NCI-H2081 (cell line): ENCODE measurements around the gene MSLN.

Source experiments
- DNase-seq, 2 experiments: peaks; one replicate each; lab custom pipeline; 2025; lab: John Stamatoyannopoulos, UW

MSLN gene

GRCh38 chr16:760545-761343 is at the start of gene MSLN:
Gene MSLN (plus strand): TSS chr16:760734. CDS start chr16:762681, 1,947 bp downstream.
- no peak for DNase-seq

- DNase-seq: no peak
Observed at GRCh38 chr16:711084-711483, 49.5 kb upstream of the MSLN start.

- DNase-seq: peak; percentile 51
Observed at GRCh38 chr16:711548-712320, 48.8 kb upstream of the MSLN start.

- peak in 1 of 2 experiments; percentile 43 for DNase-seq
Observed at GRCh38 chr16:712740-713250, 47.7 kb upstream of the MSLN start.

GRCh38 chr16:714079-714478 is 46.5 kb upstream of the MSLN start:
- no peak for DNase-seq

GRCh38 chr16:714558-715476 is 45.7 kb upstream of the MSLN start, which contains the start of gene METRN:
Gene METRN (plus strand): TSS chr16:715118. CDS start chr16:715290, 172 bp downstream.
- DNase-seq: peak; percentile 71 to 75

- DNase-seq: no peak
Observed at GRCh38 chr16:715477-716199, 44.9 kb upstream of the MSLN start.

GRCh38 chr16:716200-716568 is 44.4 kb upstream of the MSLN start:
- DNase-seq: no peak

GRCh38 chr16:716768-717325 is 43.7 kb upstream of the MSLN start:
- no peak for DNase-seq

GRCh38 chr16:717450-718245 is 42.9 kb upstream of the MSLN start:
- no peak for DNase-seq

- DNase-seq: no peak
Observed at GRCh38 chr16:718389-718788, 42.1 kb upstream of the MSLN start.

GRCh38 chr16:718922-719321 is 41.6 kb upstream of the MSLN start:
- no peak for DNase-seq

- peak in 1 of 2 experiments; percentile 45 for DNase-seq
Observed at GRCh38 chr16:719815-720446, 40.6 kb upstream of the MSLN start.

- peak; percentile 65 to 74 for DNase-seq
Observed at GRCh38 chr16:720447-720989, 40.0 kb upstream of the MSLN start.

GRCh38 chr16:720990-721764 is 39.4 kb upstream of the MSLN start, which contains the start of gene ANTKMT:
Gene ANTKMT (plus strand): TSS chr16:721146. CDS start chr16:721275, 129 bp downstream.
- peak; percentile 88 to 89 for DNase-seq

GRCh38 chr16:721765-722540 is 38.6 kb upstream of the MSLN start:
- peak in 1 of 2 experiments; percentile 18 for DNase-seq

GRCh38 chr16:722835-723633 is 37.5 kb upstream of the MSLN start:
- no peak for DNase-seq
